A673 (cell line): ENCODE data around the gene RTN4IP1. TPM values are rescaled to one million over a fixed set of nuclear protein-coding genes. Genes with fewer than 3 reads are reported as not detected.

Source experiments
- BruUV-seq: library from RNA; stranded (reverse); fragments of 400-500 nt; replicated peaks from 2 replicates; lab custom pipeline; 2021; lab: Mats Ljungman, UMichigan
- CTCF ChIA-PET: fragments of 300-600 bp; sonication (Branson Sonifier 250); formaldehyde crosslinking; loops from one replicate; lab custom pipeline; 2022; ENCODE audit warnings: antibody characterized with exemption; lab: Charles Lee
- POLR2A ChIA-PET: fragments of 300-600 bp; sonication (Branson Sonifier 250); formaldehyde crosslinking; loops from one replicate; lab custom pipeline; 2022; ENCODE audit warnings: antibody characterized with exemption; ENCODE audit not compliant: low non-redundant PET; lab: Charles Lee
- DNase-seq: peaks from one replicate; pipeline ENCODE4 v3.0.0-alpha.2; 2015; ENCODE audit warnings: low spot score
- H3K27ac ChIP-seq: fragments of 200-600 bp; sonication (generic); 2 replicates; pipeline ENCODE4 v1.5.1; 2016; ENCODE audit warnings: mixed run types, low read depth, mild to moderate bottlenecking, mixed read lengths, antibody characterized with exemption, low read length; ENCODE audit not compliant: poor library complexity, severe bottlenecking
- H3K27me3 ChIP-seq: fragments of 200-600 bp; sonication (generic); replicated peaks from 2 replicates; pipeline ENCODE4 v1.6.1; 2017; ENCODE audit warnings: mixed run types, low read depth, mild to moderate bottlenecking, mixed read lengths, antibody characterized with exemption, low read length; ENCODE audit not compliant: insufficient read depth, poor library complexity
- H3K36me3 ChIP-seq: fragments of 200-600 bp; sonication (generic); 2 replicates; pipeline ENCODE4 v1.6.1; 2016; ENCODE audit warnings: mixed run types, mild to moderate bottlenecking, mixed read lengths, antibody characterized with exemption, low read length; ENCODE audit not compliant: insufficient read depth, poor library complexity, severe bottlenecking
- H3K4me1 ChIP-seq: fragments of 200-600 bp; sonication (generic); 2 replicates; pipeline ENCODE4 v1.6.1; 2017; ENCODE audit warnings: mixed run types, mild to moderate bottlenecking, mixed read lengths, antibody characterized with exemption, low read length; ENCODE audit not compliant: insufficient read depth, poor library complexity, severe bottlenecking
- H3K4me3 ChIP-seq: fragments of 200-600 bp; sonication (generic); 2 replicates; pipeline ENCODE4 v1.5.1; 2016; ENCODE audit warnings: low read depth, mixed run types, mild to moderate bottlenecking, mixed read lengths, low read length; ENCODE audit not compliant: poor library complexity, severe bottlenecking
- H3K9me3 ChIP-seq: fragments of 200-600 bp; sonication (generic); 2 replicates; pipeline ENCODE4 v1.6.1; 2016; ENCODE audit warnings: mixed run types, low read depth, mild to moderate bottlenecking, mixed read lengths, antibody characterized with exemption, low read length; ENCODE audit not compliant: poor library complexity, severe bottlenecking
- CTCF ChIP-seq: fragments of 300-800, 200-600 bp; sonication (generic); conservative IDR thresholded peaks from 2 replicates; pipeline ENCODE4 v1.5.1; 2017; ENCODE audit warnings: low read depth, mild to moderate bottlenecking, antibody characterized with exemption, low read length, moderate library complexity, mixed read lengths
- EZH2 ChIP-seq: fragments of 200-600 bp; sonication (generic); IDR thresholded peaks from 2 replicates; pipeline ENCODE4 v1.6.1; 2017; ENCODE audit warnings: borderline replicate concordance, low read depth, mild to moderate bottlenecking, mixed read lengths, antibody characterized with exemption, low read length; ENCODE audit not compliant: poor library complexity, severe bottlenecking
- intact Hi-C: fragments of 100-400 bp; cut with micrococcal nuclease; formaldehyde crosslinking; loops from one replicate; pipeline ENCODE4 v1.10.0; 2022; ENCODE audit not compliant: unreplicated experiment
- total RNA-seq: library from RNA; stranded (reverse); gene quantifications from 2 replicates; pipeline ENCODE4 v1.2.3, GENCODE V29; 2021

Gene RTN4IP1
- total RNA-seq, 1 experiment from 2014 or later: 15.7 TPM

- Histone ChIP-seq H3K36me3 (peaks cover 13% of the 10 kb centered on the region), H3K4me1 (no peaks in the 10 kb centered on the region), H3K4me3 (no peak overlapping the region), H3K27ac (no peak overlapping the region), H3K27me3 (no peaks in the 10 kb centered on the region), H3K9me3 (no peaks in the 10 kb centered on the region)
- ChIA-PET POLR2A (no interaction called here), CTCF (no interaction called here)
- intact Hi-C loops: no loop called here
- TF ChIP-seq EZH2: no peak
- TF ChIP-seq CTCF: no peak
- DNase-seq: no peak
- BruUV-seq: no TSS peak
These were observed 37.2 kb upstream of the RTN4IP1 start for GRCh38 chr6:106666282-106667021.

GRCh38 chr6:106662458-106662857 lies 33.2 kb upstream of the RTN4IP1 start:
- intact Hi-C loops: no loop called here
- BruUV-seq: no TSS peak
- DNase-seq: no peak
- Histone ChIP-seq H3K36me3 (peaks cover 40% of the 10 kb centered on the region), H3K4me1 (no peaks in the 10 kb centered on the region), H3K9me3 (peaks cover 15% of the 10 kb centered on the region), H3K27me3 (no peaks in the 10 kb centered on the region), H3K4me3 (no peak overlapping the region), H3K27ac (no peak overlapping the region)
- ChIA-PET CTCF (no interaction called here), POLR2A (no interaction called here)
- TF ChIP-seq EZH2 (no peak), CTCF (no peak)

- TF ChIP-seq CTCF (no peak), EZH2 (no peak)
- Histone ChIP-seq H3K9me3 (peaks cover 15% of the 10 kb centered on the region), H3K4me1 (peaks cover 14% of the 10 kb centered on the region), H3K27me3 (no peaks in the 10 kb centered on the region), H3K36me3 (peaks cover 53% of the 10 kb centered on the region), H3K27ac (no peak overlapping the region), H3K4me3 (no peak overlapping the region)
- intact Hi-C loops: no loop called here
- POLR2A ChIA-PET: no interaction called here
- no peak for DNase-seq
- no TSS peak for BruUV-seq
- CTCF ChIA-PET: no interaction called here
These were observed 30.6 kb upstream of the RTN4IP1 start for GRCh38 chr6:106659859-106660258.
